ENCODE results near the gene PDE2A. TPM values are rescaled to one million over a fixed set of nuclear protein-coding genes. Genes with fewer than 3 reads are reported as not detected.

Gene PDE2A
- total RNA-seq, 1 experiment from 2014 or later = 1.1 TPM

GRCh38 chr11:72704783-72705265 is 30.6 kb upstream of the PDE2A start:
- peaks cover 26% of the 10 kb centered on the region for H3K36me3 Mint-ChIP-seq (ENCODE audit: insufficient read depth, unreplicated experiment)
- H3K4me1 Mint-ChIP-seq (ENCODE audit: low read depth, unreplicated experiment) = no peaks in the 10 kb centered on the region
- CTCF ChIA-PET = interaction anchor here (0.5 kb wide), 1 partner anchor 11 kb away, joined by 3 read pairs; no protein-coding TSS in a partner anchor
- no peak overlapping the region for H3K4me3 Mint-ChIP-seq (ENCODE audit: low read depth, unreplicated experiment)
- H3K27me3 Mint-ChIP-seq (ENCODE audit: unreplicated experiment) = no peaks in the 10 kb centered on the region
- H3K9me3 Mint-ChIP-seq (ENCODE audit: low read depth, unreplicated experiment) = no peaks in the 10 kb centered on the region
- intact Hi-C loops (cut with micrococcal nuclease; ENCODE audit: unreplicated experiment) = no loop called here
- TF ChIP-seq CTCF (IDR thresholded peaks at IDR 0.05; ENCODE audit: unreplicated experiment) = no peak
- BruUV-seq (replicated peaks) = no TSS peak
- H3K27ac Mint-ChIP-seq (ENCODE audit: unreplicated experiment) = no peak overlapping the region
- DNase-seq = no peak

GRCh38 chr11:72704028-72704782 is 30.0 kb upstream of the PDE2A start:
- intact Hi-C loops (cut with micrococcal nuclease; ENCODE audit: unreplicated experiment) = no loop called here
- no peak for TF ChIP-seq CTCF (IDR thresholded peaks at IDR 0.05; ENCODE audit: unreplicated experiment)
- CTCF ChIA-PET = interaction anchor here (1.1 kb wide), 1 partner anchor 19 kb away, joined by 3 read pairs; no protein-coding TSS in a partner anchor
- no TSS peak for BruUV-seq (replicated peaks)
- peaks cover 20% of the 10 kb centered on the region for H3K36me3 Mint-ChIP-seq (ENCODE audit: insufficient read depth, unreplicated experiment)
- H3K27me3 Mint-ChIP-seq (ENCODE audit: unreplicated experiment) = no peaks in the 10 kb centered on the region
- no peak overlapping the region for H3K4me3 Mint-ChIP-seq (ENCODE audit: low read depth, unreplicated experiment)
- H3K4me1 Mint-ChIP-seq (ENCODE audit: low read depth, unreplicated experiment) = no peaks in the 10 kb centered on the region
- H3K9me3 Mint-ChIP-seq (ENCODE audit: low read depth, unreplicated experiment) = no peaks in the 10 kb centered on the region
- no peak for DNase-seq
- no peak overlapping the region for H3K27ac Mint-ChIP-seq (ENCODE audit: unreplicated experiment)

GRCh38 chr11:72703267-72704008 is 29.2 kb upstream of the PDE2A start:
- Mint-ChIP-seq H3K27ac (ENCODE audit: unreplicated experiment) (no peak overlapping the region), H3K27me3 (ENCODE audit: unreplicated experiment) (no peaks in the 10 kb centered on the region), H3K4me3 (ENCODE audit: low read depth, unreplicated experiment) (no peak overlapping the region), H3K9me3 (ENCODE audit: low read depth, unreplicated experiment) (no peaks in the 10 kb centered on the region), H3K4me1 (ENCODE audit: low read depth, unreplicated experiment) (no peaks in the 10 kb centered on the region), H3K36me3 (ENCODE audit: insufficient read depth, unreplicated experiment) (peaks cover 16% of the 10 kb centered on the region)
- CTCF ChIA-PET = interaction anchor here (1.1 kb wide), 1 partner anchor 18 kb away, joined by 3 read pairs; no protein-coding TSS in a partner anchor
- intact Hi-C loops (cut with micrococcal nuclease; ENCODE audit: unreplicated experiment) = no loop called here
- DNase-seq = no peak
- no peak for TF ChIP-seq CTCF (IDR thresholded peaks at IDR 0.05; ENCODE audit: unreplicated experiment)
- BruUV-seq (replicated peaks) = no TSS peak

- no peaks in the 10 kb centered on the region for H3K4me1 Mint-ChIP-seq (ENCODE audit: low read depth, unreplicated experiment)
- intact Hi-C loops (cut with micrococcal nuclease; ENCODE audit: unreplicated experiment) = no loop called here
Observed at GRCh38 chr11:72702577-72703241, 28.5 kb upstream of the PDE2A start.

More at GRCh38 chr11:72702577-72703241, 28.5 kb upstream of the PDE2A start:
- Mint-ChIP-seq H3K9me3 (ENCODE audit: low read depth, unreplicated experiment) (no peaks in the 10 kb centered on the region), H3K27ac (ENCODE audit: unreplicated experiment) (no peak overlapping the region), H3K4me3 (ENCODE audit: low read depth, unreplicated experiment) (no peak overlapping the region), H3K27me3 (ENCODE audit: unreplicated experiment) (no peaks in the 10 kb centered on the region), H3K36me3 (ENCODE audit: insufficient read depth, unreplicated experiment) (peaks cover 11% of the 10 kb centered on the region)
- CTCF ChIA-PET = interaction anchor here (0.6 kb wide), 1 partner anchor 116 kb away, joined by 3 read pairs; no protein-coding TSS in a partner anchor
- DNase-seq = no peak
- BruUV-seq (replicated peaks) = no TSS peak
- TF ChIP-seq CTCF (IDR thresholded peaks at IDR 0.05; ENCODE audit: unreplicated experiment) = no peak

Data from Calu3 (cell line).